Middle frontal gyrus (tissue), 1 donor: ENCODE data around the gene SAMD10.
"Not testable (repeated sequence)": the region's sequence is repeated elsewhere in the genome, so short reads cannot be mapped to it uniquely, and the experiment has no call there.

Experiments used
- DNase-seq: peaks from one replicate; pipeline ENCODE4 v3.0.0-alpha.2; 2015; ENCODE audit warnings: low spot score; ENCODE audit errors: extremely low spot score

SAMD10 gene

GRCh38 chr20:63979557-63980316 is at the start of gene SAMD10:
Gene SAMD10 (minus strand): TSS chr20:63979642. CDS start chr20:63979467, 175 bp downstream.
- peak; percentile 19 for DNase-seq

- no peak for DNase-seq
These were observed 48.7 kb upstream of the SAMD10 start for GRCh38 chr20:64027981-64028685.

GRCh38 chr20:64025826-64026412 is 46.5 kb upstream of the SAMD10 start:
- DNase-seq, result no peak

GRCh38 chr20:64025101-64025825 is 45.8 kb upstream of the SAMD10 start:
- DNase-seq, result no peak

- no peak for DNase-seq
These were observed 44.9 kb upstream of the SAMD10 start for GRCh38 chr20:64024141-64024990.

GRCh38 chr20:64023361-64024140 is 44.1 kb upstream of the SAMD10 start:
- no peak for DNase-seq

GRCh38 chr20:64022671-64023360 is 43.4 kb upstream of the SAMD10 start:
- no peak for DNase-seq

GRCh38 chr20:64021124-64021975 is 41.9 kb upstream of the SAMD10 start:
- no peak for DNase-seq

GRCh38 chr20:64015635-64016034 is 36.2 kb upstream of the SAMD10 start:
- no peak for DNase-seq

GRCh38 chr20:64012385-64013154 is 33.1 kb upstream of the SAMD10 start:
- DNase-seq, result not testable (repeated sequence)

GRCh38 chr20:64011366-64011779 is 31.9 kb upstream of the SAMD10 start:
- no peak for DNase-seq

GRCh38 chr20:64010711-64011237 is 31.3 kb upstream of the SAMD10 start:
- no peak for DNase-seq

- DNase-seq, result no peak
These were observed 30.5 kb upstream of the SAMD10 start for GRCh38 chr20:64009811-64010387.

- no peak for DNase-seq
These were observed 27.5 kb upstream of the SAMD10 start for GRCh38 chr20:64006902-64007301.

- DNase-seq, result no peak
These were observed 27.0 kb upstream of the SAMD10 start for GRCh38 chr20:64006490-64006889.

GRCh38 chr20:64005394-64005793 is 26.0 kb upstream of the SAMD10 start:
- no peak for DNase-seq
